A673 (cell line): ENCODE data around the gene TMEM45B.

Experiments used
- CTCF ChIP-seq: fragments of 300-800, 200-600 bp; sonication (generic); conservative IDR thresholded peaks from 2 replicates; pipeline ENCODE4 v1.5.1; 2017; ENCODE audit warnings: low read depth, mild to moderate bottlenecking, antibody characterized with exemption, low read length, moderate library complexity, mixed read lengths
- EZH2 ChIP-seq: fragments of 200-600 bp; sonication (generic); IDR thresholded peaks from 2 replicates; pipeline ENCODE4 v1.6.1; 2017; ENCODE audit warnings: borderline replicate concordance, low read depth, mild to moderate bottlenecking, mixed read lengths, antibody characterized with exemption, low read length; ENCODE audit not compliant: poor library complexity, severe bottlenecking

GRCh38 chr11:129779342-129779741 is 36.3 kb upstream of the TMEM45B start:
- TF ChIP-seq EZH2 (no peak), CTCF (no peak)
